HG03378 (cell line): ENCODE results near the gene CUEDC1.
"Not testable (repeated sequence)": the region's sequence is repeated elsewhere in the genome, so short reads cannot be mapped to it uniquely, and the experiment has no call there.

Experiments used
- ATAC-seq: cut with Tn5 transposase; IDR thresholded peaks from one replicate; pipeline ENCODE4 v1.9.1; 2021; ENCODE audit warnings: mild to moderate bottlenecking, moderate library complexity; ENCODE audit not compliant: unreplicated experiment

Gene CUEDC1

DNA sequence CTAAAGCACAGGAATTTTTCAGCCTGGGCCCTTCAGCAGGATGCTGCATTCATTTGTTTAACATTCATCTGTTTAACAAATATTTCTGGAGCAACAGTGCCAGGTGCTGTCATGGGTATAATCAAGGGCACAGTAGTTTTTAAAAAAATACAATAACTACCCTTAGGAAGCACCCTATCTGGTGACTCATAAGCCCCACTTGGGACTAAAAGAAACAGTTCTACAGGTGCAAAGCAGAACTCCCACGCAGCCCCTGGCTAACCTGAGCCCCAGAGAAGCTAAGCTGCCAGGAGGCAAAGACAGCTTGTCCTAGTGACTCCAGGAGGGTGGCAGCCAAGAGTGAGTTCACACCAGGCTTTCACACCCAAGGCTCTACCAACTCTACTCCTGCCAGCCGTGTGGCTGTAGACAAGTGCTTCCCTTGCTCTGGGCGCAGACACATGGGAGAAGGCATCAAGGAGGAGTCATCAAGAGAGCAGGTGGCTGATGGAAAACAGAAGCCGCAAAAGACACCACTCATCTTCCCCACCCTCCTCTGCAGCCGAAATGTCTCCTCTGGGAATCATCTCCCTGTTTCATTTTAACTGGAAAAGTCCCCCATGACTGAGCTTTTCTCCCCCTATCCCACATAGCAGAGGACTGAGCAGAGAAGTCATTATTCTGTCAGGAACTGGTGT lies 14.4 kb downstream of the CUEDC1 start:
- ATAC-seq, result no peak

DNA sequence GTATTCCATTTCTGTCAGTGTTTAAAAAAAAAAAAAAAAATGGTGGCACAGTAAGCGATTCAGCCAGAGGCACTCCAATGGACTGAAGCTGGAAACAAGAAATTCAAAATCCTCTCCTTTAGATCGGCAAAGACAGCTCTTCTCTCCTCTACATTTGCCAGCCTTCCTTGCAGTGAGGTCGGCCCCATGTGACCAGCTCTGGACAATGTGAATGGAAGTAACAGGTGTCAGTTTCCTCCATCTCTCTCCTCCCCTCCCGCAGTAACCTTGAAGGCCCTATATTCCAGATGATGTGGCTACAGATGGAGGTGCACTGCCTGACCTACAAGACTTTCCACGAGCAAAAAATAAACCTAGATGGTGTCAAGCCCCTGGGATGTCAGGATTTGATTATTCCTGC lies 15.0 kb downstream of the CUEDC1 start:
- ATAC-seq, result no peak

DNA sequence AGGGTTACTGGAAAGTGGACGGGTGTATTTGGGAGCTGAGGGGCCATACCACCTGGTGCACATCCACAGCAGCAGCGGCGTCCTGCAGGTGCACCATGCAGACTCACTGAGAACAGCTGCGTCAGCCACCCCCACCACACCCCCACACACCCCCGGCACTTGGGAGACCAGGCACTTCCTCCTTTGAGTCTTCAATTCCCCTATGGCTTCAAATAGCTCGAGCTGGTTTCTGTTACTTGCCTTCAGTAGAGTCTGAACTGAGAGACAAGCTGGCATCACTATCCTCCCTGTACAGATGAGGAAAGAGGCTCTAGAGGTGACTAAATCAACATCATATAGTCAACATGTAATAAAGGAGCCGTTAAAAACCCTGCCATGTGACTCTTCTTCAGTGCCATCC lies 15.4 kb downstream of the CUEDC1 start:
- ATAC-seq, result no peak

DNA sequence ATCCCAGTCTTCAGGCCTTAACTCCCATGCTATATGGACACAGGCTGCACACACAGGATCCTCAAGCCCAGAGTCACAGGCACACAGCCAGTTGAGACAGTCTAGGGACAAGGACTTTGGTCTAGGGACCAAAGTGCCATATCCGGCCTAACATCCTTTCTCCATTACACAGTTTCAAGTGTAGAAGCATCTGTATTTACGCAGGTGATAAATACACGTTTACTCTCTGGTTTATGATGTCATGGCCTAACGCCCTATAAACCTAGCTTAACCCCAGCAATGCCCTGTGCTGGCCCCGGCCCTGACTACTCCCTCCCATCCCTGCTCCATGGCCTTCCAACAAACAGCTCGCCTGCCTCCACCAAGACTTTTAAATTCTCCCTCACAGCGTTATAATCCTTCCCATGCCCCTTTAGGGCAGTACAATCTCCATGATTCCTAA lies 17.1 kb downstream of the CUEDC1 start:
- no peak for ATAC-seq

DNA sequence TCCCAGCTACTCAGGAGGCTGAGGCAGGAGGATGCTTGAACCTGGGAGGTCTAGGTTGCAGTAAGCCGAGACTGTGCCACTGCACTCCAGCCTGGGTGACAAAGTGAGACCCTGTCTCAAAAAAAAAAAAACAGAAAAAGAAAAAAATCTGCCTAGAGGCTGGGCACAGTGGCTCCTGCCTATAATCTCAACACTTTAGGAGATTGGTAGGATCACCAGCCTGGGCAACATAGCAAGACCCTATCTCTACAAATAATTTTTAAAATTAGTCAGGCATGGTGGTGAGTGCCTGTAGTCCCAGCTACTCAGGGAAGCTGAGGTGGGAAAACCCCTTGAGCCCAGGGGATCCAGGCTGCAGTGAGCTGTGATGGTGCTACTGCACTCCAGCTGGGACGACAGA lies 17.7 kb downstream of the CUEDC1 start:
- no peak for ATAC-seq

DNA sequence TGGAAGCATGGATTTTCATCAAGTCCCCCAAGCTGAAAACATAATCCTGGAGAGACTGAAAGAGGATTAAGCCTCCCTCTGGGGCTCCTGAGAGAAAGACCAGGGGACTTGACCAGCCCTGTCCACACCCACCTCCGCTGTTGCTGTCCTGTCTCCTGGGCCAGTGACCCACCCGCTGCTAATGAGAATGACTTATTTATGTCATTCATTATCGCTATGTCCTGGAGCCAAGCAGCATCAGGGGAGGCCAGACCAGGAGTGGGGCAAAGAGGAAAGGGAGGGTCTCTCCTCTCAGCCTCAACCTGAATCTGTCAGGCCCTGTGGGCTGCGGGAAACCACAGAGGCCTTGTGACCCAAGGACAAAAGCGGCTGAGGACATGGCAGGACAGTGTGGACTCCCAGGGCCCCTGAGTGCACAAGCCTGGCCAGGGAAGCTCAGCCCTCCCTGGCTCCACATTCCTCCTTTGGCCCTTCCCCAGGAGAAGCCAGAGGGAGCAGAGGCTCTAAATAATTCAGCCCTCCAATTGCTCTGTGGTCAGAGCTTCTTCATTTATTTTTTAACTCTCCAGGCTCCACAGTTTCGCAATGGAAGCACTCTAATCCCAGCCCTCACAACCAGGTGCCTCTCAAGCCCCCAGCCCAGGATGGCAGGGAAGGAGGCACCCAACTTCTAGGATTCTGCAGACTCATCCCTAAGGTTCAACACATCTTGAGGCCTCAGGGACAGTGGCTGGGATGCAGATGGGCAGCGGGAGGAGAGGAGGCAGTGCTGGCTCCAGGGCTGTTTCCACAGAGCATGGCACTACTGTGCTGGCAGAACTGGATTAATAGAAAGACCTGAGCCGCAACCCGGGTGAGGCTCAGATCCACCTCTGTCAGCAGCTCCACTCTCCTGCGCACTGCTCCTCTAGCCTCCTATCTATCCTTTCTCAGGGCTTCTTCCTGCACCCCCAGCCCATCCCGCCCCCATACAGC lies 19.1 kb downstream of the CUEDC1 start:
- no peak for ATAC-seq

DNA sequence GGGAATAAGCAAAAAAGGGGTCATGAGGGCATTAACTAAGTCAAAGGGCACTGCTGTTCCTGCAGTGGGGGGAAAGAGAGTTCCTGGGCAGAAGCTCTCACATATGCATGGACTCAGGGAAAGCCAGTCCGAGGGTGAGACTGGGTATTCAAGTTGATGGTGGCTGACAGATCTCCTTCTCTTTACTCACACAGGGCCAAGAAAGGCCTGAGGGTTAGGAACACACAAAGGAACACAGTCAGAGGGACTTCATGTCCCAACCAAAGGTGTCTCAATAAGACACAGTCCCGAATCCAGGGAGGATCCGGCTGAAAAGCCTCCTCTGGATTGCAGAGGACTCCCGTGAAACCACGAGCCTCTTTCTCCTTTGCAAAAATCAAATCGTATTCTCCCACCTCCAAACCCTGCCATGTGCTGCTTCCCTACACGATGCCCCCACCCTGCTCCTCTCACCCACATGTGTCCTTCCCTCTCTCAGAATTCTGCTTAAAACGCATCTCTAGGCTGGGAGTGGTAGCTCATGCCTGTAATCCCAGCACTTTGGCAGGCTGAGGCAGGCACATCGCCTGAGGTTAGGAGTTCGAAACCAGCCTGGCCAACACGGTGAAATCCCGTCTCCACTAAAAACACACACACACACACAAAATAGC lies 23.6 kb downstream of the CUEDC1 start:
- no peak for ATAC-seq

DNA sequence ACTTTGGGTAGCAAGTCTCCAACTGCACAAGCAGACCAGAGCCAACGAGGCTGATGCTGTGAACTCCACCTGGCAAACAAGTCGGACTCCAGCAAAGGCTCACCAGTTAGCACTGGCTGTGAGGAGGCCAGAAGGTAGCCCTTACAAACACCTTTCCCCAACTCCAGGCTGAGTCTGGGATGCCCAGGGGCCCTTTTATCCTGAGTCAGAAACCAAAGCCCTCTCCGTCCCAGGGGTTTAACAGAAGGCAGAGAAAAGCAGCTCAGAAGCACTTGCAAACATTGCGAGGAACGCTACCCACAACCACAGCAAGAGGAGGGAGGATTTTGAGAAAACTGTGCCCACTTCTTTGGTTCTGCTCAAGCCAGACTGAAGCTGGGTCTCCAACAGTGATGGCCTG lies 25.0 kb downstream of the CUEDC1 start:
- ATAC-seq, result no peak

DNA sequence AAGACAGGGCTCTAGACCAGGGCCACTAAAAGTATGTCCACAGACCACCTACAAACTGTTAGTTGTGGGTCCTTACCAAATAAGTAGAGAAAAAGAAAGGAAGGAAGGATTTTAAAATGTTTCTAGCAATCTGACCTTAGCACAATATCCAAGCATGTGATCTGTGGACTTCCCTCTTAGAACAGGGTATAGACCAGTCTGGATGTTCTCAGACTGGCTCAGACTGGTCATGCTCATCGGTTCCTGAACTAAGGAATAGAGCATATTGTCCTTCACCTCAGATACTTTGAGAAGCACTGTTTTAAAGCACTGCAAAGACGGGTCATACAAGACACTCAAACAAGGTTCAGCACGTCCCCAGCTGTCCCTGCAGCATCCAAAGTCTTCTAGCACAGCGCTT lies 25.8 kb downstream of the CUEDC1 start:
- ATAC-seq, result no peak

DNA sequence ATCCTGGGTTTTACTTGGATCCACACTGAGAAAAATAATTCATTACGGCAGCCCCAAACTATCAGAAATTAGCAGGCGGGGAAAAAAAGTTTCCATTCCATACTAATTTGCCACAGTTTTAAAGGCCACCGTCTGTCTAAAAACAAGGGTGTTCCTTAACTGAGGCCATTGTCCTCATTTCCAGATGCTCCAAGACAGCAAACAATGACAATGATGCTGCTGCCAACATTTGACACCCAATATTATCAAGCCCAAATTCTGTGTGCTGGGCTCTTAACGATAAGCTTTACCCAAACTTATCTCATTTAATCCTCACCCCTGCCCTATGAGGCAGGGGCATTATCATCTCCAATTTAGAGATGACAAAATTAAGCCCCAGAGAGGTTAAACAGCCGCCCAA lies 26.3 kb downstream of the CUEDC1 start:
- ATAC-seq, result no peak

DNA sequence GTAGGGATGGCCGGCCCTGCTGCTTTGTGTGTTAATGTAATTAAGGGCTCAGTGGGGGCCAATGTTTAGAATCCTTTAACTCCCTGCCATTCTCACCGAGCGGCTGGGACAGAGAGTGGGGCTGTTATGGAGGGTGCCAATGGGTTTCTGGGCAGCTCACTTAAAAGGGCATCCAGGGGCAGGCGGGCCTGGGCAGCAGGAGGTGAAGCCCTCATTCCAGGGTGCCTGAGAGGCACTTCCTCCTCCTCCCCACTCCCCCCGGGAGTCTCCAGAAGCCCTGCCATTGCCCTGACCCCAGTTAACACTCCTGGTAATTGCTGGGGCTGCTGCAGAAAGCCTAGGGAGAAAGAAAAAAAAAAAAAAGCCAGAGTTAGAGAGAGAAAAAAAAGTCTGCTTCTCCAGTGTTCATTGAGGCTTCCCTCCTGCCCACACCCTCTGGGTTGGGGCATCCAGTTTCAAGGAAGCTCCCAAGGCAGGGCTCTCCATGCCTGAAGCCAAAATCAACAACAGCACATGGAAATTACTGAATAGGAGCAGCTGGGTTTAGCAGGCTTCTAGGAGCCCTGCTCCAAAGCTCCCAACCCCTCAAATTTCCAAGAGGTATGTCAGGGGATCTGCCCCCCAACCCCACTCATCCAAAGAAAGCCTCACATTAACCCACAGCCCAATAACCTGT lies 28.0 kb downstream of the CUEDC1 start:
- no peak for ATAC-seq

DNA sequence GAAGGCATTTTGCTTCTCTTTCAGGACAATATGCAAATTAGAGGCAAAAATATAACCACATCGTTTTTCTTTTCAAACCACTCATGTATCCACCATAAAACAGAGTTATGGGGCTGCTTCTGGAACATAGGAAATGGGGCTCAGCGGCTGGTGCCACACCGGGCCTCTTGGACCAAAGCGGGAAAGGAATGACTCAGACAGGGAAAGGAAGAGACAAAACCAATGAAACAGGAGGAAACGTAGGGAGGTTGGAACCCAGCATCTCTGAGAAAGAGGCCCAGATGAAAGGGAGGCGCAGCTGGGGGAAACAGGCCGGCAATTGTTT lies 28.5 kb downstream of the CUEDC1 start:
- no peak for ATAC-seq

DNA sequence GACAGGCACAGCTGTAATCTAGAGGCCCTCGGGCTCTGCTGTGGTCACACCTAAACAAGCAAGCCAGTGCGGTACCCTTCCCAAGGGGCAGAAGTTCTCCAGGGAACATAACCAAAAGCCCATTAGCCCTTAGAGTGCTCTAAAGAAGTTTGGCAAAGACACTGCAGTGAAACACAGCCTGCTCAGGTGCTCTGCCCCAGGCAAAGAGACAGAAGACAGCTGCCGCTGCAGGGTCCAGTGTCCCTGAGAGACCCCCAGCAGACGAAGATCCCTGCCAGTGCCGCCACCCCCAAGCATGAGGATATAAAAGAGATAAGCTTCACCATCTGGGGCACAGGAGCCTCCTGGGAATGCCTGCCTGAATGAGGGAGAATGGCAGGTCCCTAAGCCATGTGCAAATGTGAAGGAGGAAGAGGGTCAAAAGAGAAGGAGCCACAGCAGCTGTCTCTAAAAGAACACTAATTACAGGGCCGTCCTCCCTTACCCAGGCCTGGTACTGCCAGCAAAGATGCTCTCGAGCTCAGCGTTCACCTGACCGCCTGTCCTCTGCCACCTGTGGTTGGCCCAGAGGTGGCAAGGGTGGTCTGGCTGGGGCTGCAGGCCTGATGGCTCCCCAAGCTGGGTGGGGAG lies 29.7 kb downstream of the CUEDC1 start:
- ATAC-seq, result no peak

DNA sequence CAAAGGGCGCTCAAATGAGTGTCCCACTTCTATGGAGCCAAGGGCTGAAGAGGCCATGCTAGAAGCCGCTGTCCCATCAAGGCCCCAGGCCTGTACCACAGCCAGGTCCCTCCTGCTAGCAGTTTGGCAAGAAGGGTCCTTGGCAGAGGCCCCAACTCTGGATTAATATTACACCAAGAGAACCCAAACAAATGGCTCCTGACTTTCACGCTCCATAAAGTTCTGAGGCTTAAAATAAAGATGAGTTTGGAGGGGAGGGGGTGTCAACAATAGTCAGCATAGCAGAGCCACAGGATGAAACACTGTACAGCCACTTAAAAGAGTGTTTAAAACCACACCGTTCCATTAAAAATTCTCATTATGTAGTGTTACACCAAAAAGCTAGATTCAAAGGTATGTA lies 30.5 kb downstream of the CUEDC1 start:
- no peak for ATAC-seq

DNA sequence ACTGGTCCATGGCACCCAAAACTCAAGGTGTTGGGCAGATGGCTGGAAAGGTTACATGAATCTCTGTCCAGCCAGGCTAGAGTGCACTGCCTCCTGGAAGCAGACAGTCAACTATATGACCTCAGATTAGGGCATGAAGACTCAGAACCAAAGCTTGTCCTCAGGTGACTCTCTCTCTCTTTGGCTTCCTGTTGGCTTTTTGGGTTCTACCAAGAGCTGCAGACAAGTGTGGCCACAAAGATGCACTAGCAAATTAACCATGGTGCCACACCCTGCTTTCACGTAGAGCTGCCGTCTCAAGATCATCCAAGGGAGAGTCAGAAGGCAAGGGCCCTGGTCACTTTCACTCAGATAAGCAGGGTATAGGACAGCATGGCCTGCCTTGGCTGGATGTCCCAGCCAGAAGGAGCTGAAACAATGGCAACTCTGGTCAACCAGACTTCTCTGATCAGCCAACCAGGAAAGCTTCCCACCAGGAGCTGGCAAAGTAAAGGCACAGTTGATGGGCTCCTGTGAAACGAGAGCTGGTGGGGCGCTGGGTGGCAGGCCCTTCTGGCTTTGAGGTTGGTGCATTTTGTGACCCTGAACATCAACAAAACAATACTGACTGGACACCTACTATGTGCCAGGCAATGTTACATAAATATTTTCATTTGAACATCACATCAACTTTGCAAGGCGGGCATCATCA lies 31.9 kb downstream of the CUEDC1 start:
- ATAC-seq, result no peak

DNA sequence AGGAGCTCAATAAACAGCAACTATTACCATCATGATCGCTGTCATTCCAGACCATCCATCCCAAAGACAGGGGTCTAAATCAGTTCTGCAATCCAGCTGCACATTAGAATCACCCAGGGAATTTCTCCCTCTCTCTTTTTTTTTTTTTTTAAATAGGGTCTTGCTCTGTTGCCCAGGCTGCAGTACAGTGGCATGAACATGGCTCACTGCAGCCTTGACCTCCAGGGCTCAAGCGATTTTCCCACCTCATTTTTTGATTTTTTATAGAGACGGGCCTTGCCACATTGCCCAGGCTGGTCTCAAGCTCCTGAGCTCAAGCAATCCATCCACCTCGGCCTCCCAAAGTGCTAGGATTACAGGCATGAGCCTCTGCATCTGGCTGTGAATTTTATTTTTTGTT lies 32.5 kb downstream of the CUEDC1 start:
- ATAC-seq, result not testable (repeated sequence)

DNA sequence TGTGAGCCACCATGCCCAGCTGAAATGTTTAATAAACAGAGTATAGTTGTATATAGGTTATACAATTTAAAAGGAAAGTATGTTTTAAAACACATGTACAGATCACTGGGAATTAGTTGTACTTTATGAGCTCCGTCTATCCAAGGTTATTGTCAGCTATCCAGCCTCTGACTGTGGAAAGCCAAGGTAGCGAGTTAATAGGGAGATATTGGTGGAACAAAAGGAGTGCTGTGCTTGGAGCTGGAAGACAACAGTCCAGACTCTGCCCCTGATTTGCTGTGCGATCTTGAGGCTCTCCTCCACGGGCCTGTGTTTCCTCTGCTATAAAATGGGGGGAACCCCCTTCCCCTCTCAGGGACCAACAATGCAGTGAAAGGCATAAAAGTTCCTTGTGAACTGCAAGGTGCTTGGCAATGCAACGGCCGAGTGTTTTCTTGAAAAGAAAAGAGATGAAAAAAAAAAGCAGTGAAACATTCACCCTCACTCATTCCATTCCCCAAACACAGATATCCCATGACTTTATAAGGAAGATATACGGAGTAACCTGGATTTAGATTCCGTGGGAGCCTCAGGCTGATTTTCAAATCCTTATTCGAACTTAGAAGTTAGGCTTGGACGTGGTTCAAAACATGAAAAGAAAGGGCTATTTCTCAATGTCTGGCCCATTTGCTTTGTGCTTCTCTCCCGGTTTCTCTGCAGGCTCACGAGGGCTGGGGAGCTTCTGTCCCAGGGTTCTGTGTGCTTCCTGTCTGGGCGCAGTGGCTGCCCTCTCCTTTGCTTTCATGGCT lies 34.1 kb downstream of the CUEDC1 start:
- ATAC-seq, result no peak

DNA sequence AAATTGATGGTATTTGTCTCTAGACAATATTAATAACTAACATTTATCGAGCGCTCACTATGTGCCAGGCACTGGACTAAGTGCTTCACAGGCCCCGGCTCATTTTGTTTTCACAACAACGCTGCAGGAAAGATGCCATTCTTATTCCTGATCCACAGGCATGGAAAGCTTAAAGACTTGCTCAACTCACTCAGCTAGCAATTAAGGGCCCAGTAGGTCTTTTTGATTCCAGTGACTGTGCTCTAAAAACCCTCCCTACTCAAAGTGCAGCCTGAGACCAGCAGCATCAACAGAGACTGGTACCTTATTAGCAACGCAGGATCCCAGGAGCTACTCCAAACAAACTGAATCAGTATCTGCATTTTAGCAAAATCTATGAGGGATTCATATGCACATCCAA lies 35.3 kb downstream of the CUEDC1 start:
- ATAC-seq, result no peak
